ENCODE data around the gene CD9.
"Not testable (repeated sequence)": the region's sequence is repeated elsewhere in the genome, so short reads cannot be mapped to it uniquely, and the experiment has no call there.

The CD9 gene

GRCh38 chr12:6201213-6201608 lies 1.0 kb downstream of the CD9 start:
- H3K27ac Mint-ChIP-seq = no peak overlapping the region
- H3K9me3 Mint-ChIP-seq = no peaks in the 10 kb centered on the region
- no peak overlapping the region for H3K4me3 Mint-ChIP-seq
- H3K4me1 Mint-ChIP-seq = peaks cover 10% of the 10 kb centered on the region
- no peaks in the 10 kb centered on the region for H3K36me3 Mint-ChIP-seq
- CTCF ChIA-PET = interaction anchor here (1.0 to 4.9 kb wide), 5 partner anchors 8 to 213 kb away, joined by 3 to 30 read pairs (median 4); no protein-coding TSS in a partner anchor
- H3K27me3 Mint-ChIP-seq = peaks cover 86% of the 10 kb centered on the region
- no peak for DNase-seq

GRCh38 chr12:6201826-6202225 lies 1.6 kb downstream of the CD9 start:
- H3K36me3 Mint-ChIP-seq = no peaks in the 10 kb centered on the region
- H3K4me3 Mint-ChIP-seq = no peak overlapping the region
- H3K27me3 Mint-ChIP-seq = peaks cover 87% of the 10 kb centered on the region
- peaks cover 10% of the 10 kb centered on the region for H3K4me1 Mint-ChIP-seq
- no peak overlapping the region for H3K27ac Mint-ChIP-seq
- no peaks in the 10 kb centered on the region for H3K9me3 Mint-ChIP-seq
- CTCF ChIA-PET = interaction anchor here (1.5 to 4.9 kb wide), 4 partner anchors 9 to 214 kb away, joined by 3 to 30 read pairs (median 6); no protein-coding TSS in a partner anchor
- no peak for DNase-seq

- no peak for DNase-seq
- Mint-ChIP-seq H3K4me3 (no peak overlapping the region), H3K27ac (no peak overlapping the region), H3K36me3 (no peaks in the 10 kb centered on the region), H3K27me3 (peaks cover 89% of the 10 kb centered on the region), H3K4me1 (peaks cover 10% of the 10 kb centered on the region), H3K9me3 (no peaks in the 10 kb centered on the region)
- CTCF ChIA-PET = interaction anchor here (1.5 to 4.9 kb wide), 4 partner anchors 9 to 214 kb away, joined by 3 to 30 read pairs (median 6); no protein-coding TSS in a partner anchor
Measured at GRCh38 chr12:6202304-6202703, 2.1 kb downstream of the CD9 start.

- H3K27me3 Mint-ChIP-seq = peaks cover 90% of the 10 kb centered on the region
- CTCF ChIA-PET = interaction anchor here (1.6 to 4.9 kb wide), 3 partner anchors 9 to 215 kb away, joined by 3 to 30 read pairs (median 7); no protein-coding TSS in a partner anchor
Measured at GRCh38 chr12:6202846-6203245, 2.6 kb downstream of the CD9 start.

GRCh38 chr12:6203601-6204000 lies 3.4 kb downstream of the CD9 start:
- H3K9me3 Mint-ChIP-seq = no peaks in the 10 kb centered on the region
- no peak overlapping the region for H3K27ac Mint-ChIP-seq
- no peaks in the 10 kb centered on the region for H3K36me3 Mint-ChIP-seq
- CTCF ChIA-PET = interaction anchor here (2.2 to 4.9 kb wide), 3 partner anchors 8 to 74 kb away, joined by 7 to 30 read pairs (median 10); no protein-coding TSS in a partner anchor
- H3K4me1 Mint-ChIP-seq = peaks cover 10% of the 10 kb centered on the region
- DNase-seq = no peak
- peaks cover 86% of the 10 kb centered on the region for H3K27me3 Mint-ChIP-seq
- no peak overlapping the region for H3K4me3 Mint-ChIP-seq

More at GRCh38 chr12:6202846-6203245, 2.6 kb downstream of the CD9 start:
- H3K9me3 Mint-ChIP-seq = no peaks in the 10 kb centered on the region
- H3K4me3 Mint-ChIP-seq = no peak overlapping the region
- H3K36me3 Mint-ChIP-seq = no peaks in the 10 kb centered on the region
- DNase-seq = no peak
- no peak overlapping the region for H3K27ac Mint-ChIP-seq
- H3K4me1 Mint-ChIP-seq = peaks cover 10% of the 10 kb centered on the region

- no peak for DNase-seq
- H3K4me3 Mint-ChIP-seq = no peak overlapping the region
- no peak overlapping the region for H3K27ac Mint-ChIP-seq
- CTCF ChIA-PET = interaction anchor here (0.6 to 4.9 kb wide), 3 partner anchors 9 to 73 kb away, joined by 3 to 30 read pairs (median 10); no protein-coding TSS in a partner anchor
- no peaks in the 10 kb centered on the region for H3K9me3 Mint-ChIP-seq
- peaks cover 75% of the 10 kb centered on the region for H3K27me3 Mint-ChIP-seq
- H3K36me3 Mint-ChIP-seq = no peaks in the 10 kb centered on the region
- H3K4me1 Mint-ChIP-seq = peaks cover 7% of the 10 kb centered on the region
Measured at GRCh38 chr12:6204533-6205143, 4.4 kb downstream of the CD9 start.

GRCh38 chr12:6205144-6205539 lies 4.9 kb downstream of the CD9 start:
- no peaks in the 10 kb centered on the region for H3K36me3 Mint-ChIP-seq
- no peak overlapping the region for H3K27ac Mint-ChIP-seq
- H3K27me3 Mint-ChIP-seq = peaks cover 70% of the 10 kb centered on the region
- no peak for DNase-seq
- H3K4me1 Mint-ChIP-seq = peaks cover 4% of the 10 kb centered on the region
- CTCF ChIA-PET = interaction anchor here (1.3 to 4.9 kb wide), 3 partner anchors 10 to 73 kb away, joined by 3 to 30 read pairs (median 10); no protein-coding TSS in a partner anchor
- H3K9me3 Mint-ChIP-seq = no peaks in the 10 kb centered on the region
- H3K4me3 Mint-ChIP-seq = no peak overlapping the region

- DNase-seq = no peak
- Mint-ChIP-seq H3K4me1 (peaks cover 4% of the 10 kb centered on the region), H3K9me3 (no peaks in the 10 kb centered on the region), H3K4me3 (no peak overlapping the region), H3K27me3 (peaks cover 64% of the 10 kb centered on the region), H3K36me3 (no peaks in the 10 kb centered on the region), H3K27ac (no peak overlapping the region)
- CTCF ChIA-PET = interaction anchor here (0.7 to 4.9 kb wide), 4 partner anchors 10 to 72 kb away, joined by 3 to 30 read pairs (median 6); no protein-coding TSS in a partner anchor
Measured at GRCh38 chr12:6205761-6206160, 5.6 kb downstream of the CD9 start.

GRCh38 chr12:6206327-6206726 lies 6.1 kb downstream of the CD9 start:
- Mint-ChIP-seq H3K4me1 (peaks cover 4% of the 10 kb centered on the region), H3K36me3 (no peaks in the 10 kb centered on the region), H3K27ac (no peak overlapping the region), H3K9me3 (no peaks in the 10 kb centered on the region), H3K4me3 (no peak overlapping the region), H3K27me3 (peaks cover 58% of the 10 kb centered on the region)
- no peak for DNase-seq
- CTCF ChIA-PET = interaction anchor here (0.7 to 4.9 kb wide), 3 partner anchors 11 to 72 kb away, joined by 3 to 30 read pairs (median 3); no protein-coding TSS in a partner anchor

GRCh38 chr12:6207259-6207925 lies 7.2 kb downstream of the CD9 start:
- Mint-ChIP-seq H3K9me3 (no peaks in the 10 kb centered on the region), H3K36me3 (no peaks in the 10 kb centered on the region), H3K4me3 (no peak overlapping the region), H3K27ac (no peak overlapping the region), H3K27me3 (peaks cover 53% of the 10 kb centered on the region), H3K4me1 (peaks cover 4% of the 10 kb centered on the region)
- no peak for DNase-seq
- CTCF ChIA-PET = no interaction called here

GRCh38 chr12:6208130-6208529 lies 7.9 kb downstream of the CD9 start:
- DNase-seq = no peak
- Mint-ChIP-seq H3K27ac (no peak overlapping the region), H3K27me3 (peaks cover 47% of the 10 kb centered on the region), H3K9me3 (no peaks in the 10 kb centered on the region), H3K36me3 (no peaks in the 10 kb centered on the region), H3K4me1 (peaks cover 4% of the 10 kb centered on the region), H3K4me3 (no peak overlapping the region)
- CTCF ChIA-PET = no interaction called here

- not testable (repeated sequence) for H3K36me3 Mint-ChIP-seq, H3K9me3 Mint-ChIP-seq, H3K27ac Mint-ChIP-seq, DNase-seq, H3K4me3 Mint-ChIP-seq, H3K4me1 Mint-ChIP-seq
- CTCF ChIA-PET = interaction anchor here (1.0 kb wide), 1 partner anchor 70 kb away, joined by 3 read pairs; no protein-coding TSS in a partner anchor
- H3K27me3 Mint-ChIP-seq = peaks cover 38% of the 10 kb centered on the region
Measured at GRCh38 chr12:6209428-6209827, 9.2 kb downstream of the CD9 start.

GRCh38 chr12:6211421-6211869 lies 11.2 kb downstream of the CD9 start:
- CTCF ChIA-PET = interaction anchor here (1.6 to 2.4 kb wide), 2 partner anchors 9 to 16 kb away, joined by 7 read pairs; no protein-coding TSS in a partner anchor
- no peaks in the 10 kb centered on the region for H3K9me3 Mint-ChIP-seq
- no peak for DNase-seq

GRCh38 chr12:6212086-6212485 lies 11.9 kb downstream of the CD9 start:
- peaks cover 33% of the 10 kb centered on the region for H3K27me3 Mint-ChIP-seq
- H3K36me3 Mint-ChIP-seq = no peaks in the 10 kb centered on the region
- no peaks in the 10 kb centered on the region for H3K9me3 Mint-ChIP-seq
- no peak overlapping the region for H3K27ac Mint-ChIP-seq
- H3K4me1 Mint-ChIP-seq = no peaks in the 10 kb centered on the region
- CTCF ChIA-PET = interaction anchor here (0.8 to 2.4 kb wide), 3 partner anchors 9 to 73 kb away, joined by 3 to 7 read pairs (median 7); no protein-coding TSS in a partner anchor
- DNase-seq = no peak
- H3K4me3 Mint-ChIP-seq = no peak overlapping the region

More at GRCh38 chr12:6211421-6211869, 11.2 kb downstream of the CD9 start:
- no peak overlapping the region for H3K4me3 Mint-ChIP-seq
- peaks cover 33% of the 10 kb centered on the region for H3K27me3 Mint-ChIP-seq
- no peak overlapping the region for H3K27ac Mint-ChIP-seq
- no peaks in the 10 kb centered on the region for H3K4me1 Mint-ChIP-seq
- no peaks in the 10 kb centered on the region for H3K36me3 Mint-ChIP-seq
